ENCODE data around the gene OGT. TPM values are rescaled to one million over a fixed set of nuclear protein-coding genes. Genes with fewer than 3 reads are reported as not detected.
A peak's percentile ranks its signal among the peaks of the same experiment; 100 is the strongest.
"Not testable (repeated sequence)": the region's sequence is repeated elsewhere in the genome, so short reads cannot be mapped to it uniquely, and the experiment has no call there.

Gene OGT
- total RNA-seq, 3 donors from 2014 or later = 150 to 198 (median 166) TPM

- Mint-ChIP-seq H3K27me3 (ENCODE audit: low read depth) (no peaks in the 10 kb centered on the region), H3K4me1 (ENCODE audit: low read depth) (peaks cover 42% of the 10 kb centered on the region), H3K36me3 (ENCODE audit: insufficient read depth) (peaks cover 29% of the 10 kb centered on the region), H3K9me3 (no peaks in the 10 kb centered on the region), H3K4me3 (no peak overlapping the region)
- no peak for ATAC-seq
- no peak for DNase-seq
These were observed 14.4 kb downstream of the OGT start for GRCh38 chrX:71547339-71547738.

- Mint-ChIP-seq H3K9me3 (no peaks in the 10 kb centered on the region), H3K4me1 (ENCODE audit: low read depth) (peaks cover 27% of the 10 kb centered on the region), H3K36me3 (ENCODE audit: insufficient read depth) (peaks cover 24% of the 10 kb centered on the region), H3K27me3 (ENCODE audit: low read depth) (no peaks in the 10 kb centered on the region), H3K4me3 (no peak overlapping the region)
- no peak for ATAC-seq
- DNase-seq = no peak
These were observed 17.1 kb downstream of the OGT start for GRCh38 chrX:71549986-71550385.

- DNase-seq (no peak), ATAC-seq (peak; percentile 34 to 77)
- Mint-ChIP-seq H3K4me1 (ENCODE audit: low read depth) (peaks cover 26% of the 10 kb centered on the region), H3K4me3 (no peak overlapping the region), H3K9me3 (no peaks in the 10 kb centered on the region), H3K27me3 (ENCODE audit: low read depth) (no peaks in the 10 kb centered on the region), H3K36me3 (ENCODE audit: insufficient read depth) (peaks cover 23% of the 10 kb centered on the region)
These were observed 17.7 kb downstream of the OGT start for GRCh38 chrX:71550578-71550977.

- no peaks in the 10 kb centered on the region for H3K27me3 Mint-ChIP-seq (ENCODE audit: low read depth)
- ATAC-seq = no peak
- peaks cover 5% of the 10 kb centered on the region for H3K4me1 Mint-ChIP-seq (ENCODE audit: low read depth)
- no peaks in the 10 kb centered on the region for H3K9me3 Mint-ChIP-seq
- DNase-seq = no peak
- H3K36me3 Mint-ChIP-seq (ENCODE audit: insufficient read depth) = peaks cover 11% of the 10 kb centered on the region
- no peak overlapping the region for H3K4me3 Mint-ChIP-seq
These were observed 23.1 kb downstream of the OGT start for GRCh38 chrX:71556036-71556435.

GRCh38 chrX:71558920-71559319 lies 26.0 kb downstream of the OGT start:
- H3K36me3 Mint-ChIP-seq (ENCODE audit: insufficient read depth) = peaks cover 19% of the 10 kb centered on the region
- H3K4me3 Mint-ChIP-seq = no peak overlapping the region
- DNase-seq (no peak), ATAC-seq (no peak)
- H3K4me1 Mint-ChIP-seq (ENCODE audit: low read depth) = peaks cover 2% of the 10 kb centered on the region
- no peaks in the 10 kb centered on the region for H3K9me3 Mint-ChIP-seq
- no peaks in the 10 kb centered on the region for H3K27me3 Mint-ChIP-seq (ENCODE audit: low read depth)

GRCh38 chrX:71559773-71560172 lies 26.9 kb downstream of the OGT start:
- DNase-seq; H3K4me1 Mint-ChIP-seq (ENCODE audit: low read depth); H3K27me3 Mint-ChIP-seq (ENCODE audit: low read depth); H3K4me3 Mint-ChIP-seq; ATAC-seq; H3K9me3 Mint-ChIP-seq: not testable (repeated sequence)
- peaks cover 20% of the 10 kb centered on the region for H3K36me3 Mint-ChIP-seq (ENCODE audit: insufficient read depth)

- H3K27me3 Mint-ChIP-seq (ENCODE audit: low read depth) = no peaks in the 10 kb centered on the region
- H3K4me3 Mint-ChIP-seq = no peak overlapping the region
- DNase-seq (no peak), ATAC-seq (no peak)
- peaks cover 28% of the 10 kb centered on the region for H3K36me3 Mint-ChIP-seq (ENCODE audit: insufficient read depth)
- no peaks in the 10 kb centered on the region for H3K9me3 Mint-ChIP-seq
- no peaks in the 10 kb centered on the region for H3K4me1 Mint-ChIP-seq (ENCODE audit: low read depth)
These were observed 31.0 kb downstream of the OGT start for GRCh38 chrX:71563921-71564320.

GRCh38 chrX:71565474-71566041 lies 32.7 kb downstream of the OGT start:
- ATAC-seq = no peak
- no peak for DNase-seq
- Mint-ChIP-seq H3K4me3 (no peak overlapping the region), H3K27me3 (ENCODE audit: low read depth) (no peaks in the 10 kb centered on the region), H3K4me1 (ENCODE audit: low read depth) (no peaks in the 10 kb centered on the region), H3K36me3 (ENCODE audit: insufficient read depth) (peaks cover 30% of the 10 kb centered on the region), H3K9me3 (no peaks in the 10 kb centered on the region)

GRCh38 chrX:71571390-71571789 lies 38.5 kb downstream of the OGT start:
- H3K27me3 Mint-ChIP-seq (ENCODE audit: low read depth); DNase-seq; ATAC-seq; H3K4me1 Mint-ChIP-seq (ENCODE audit: low read depth); H3K9me3 Mint-ChIP-seq; H3K4me3 Mint-ChIP-seq: not testable (repeated sequence)
- H3K36me3 Mint-ChIP-seq (ENCODE audit: insufficient read depth) = peaks cover 24% of the 10 kb centered on the region

- Mint-ChIP-seq H3K36me3 (ENCODE audit: insufficient read depth) (peaks cover 20% of the 10 kb centered on the region), H3K27me3 (ENCODE audit: low read depth) (no peaks in the 10 kb centered on the region), H3K4me1 (ENCODE audit: low read depth) (no peaks in the 10 kb centered on the region), H3K4me3 (no peak overlapping the region), H3K9me3 (no peaks in the 10 kb centered on the region)
- no peak for ATAC-seq
- no peak for DNase-seq
These were observed 40.7 kb downstream of the OGT start for GRCh38 chrX:71573590-71573989.

GRCh38 chrX:71577682-71578081 lies 44.8 kb downstream of the OGT start:
- Mint-ChIP-seq H3K4me1 (ENCODE audit: low read depth) (no peaks in the 10 kb centered on the region), H3K4me3 (no peak overlapping the region), H3K36me3 (ENCODE audit: insufficient read depth) (peaks cover 26% of the 10 kb centered on the region), H3K9me3 (no peaks in the 10 kb centered on the region), H3K27me3 (ENCODE audit: low read depth) (no peaks in the 10 kb centered on the region)
- ATAC-seq (no peak), DNase-seq (no peak)

- no peak for DNase-seq
- no peak for ATAC-seq
- no peak within 1 kb of the TSS for H3K4me3 Mint-ChIP-seq
- no peaks in the 10 kb centered on the region for H3K27me3 Mint-ChIP-seq (ENCODE audit: low read depth)
- no peaks in the 10 kb centered on the region for H3K4me1 Mint-ChIP-seq (ENCODE audit: low read depth)
- no peaks in the 10 kb centered on the region for H3K9me3 Mint-ChIP-seq
- peaks cover 24% of the 10 kb centered on the region for H3K36me3 Mint-ChIP-seq (ENCODE audit: insufficient read depth)
These were observed 45.6 kb downstream of the OGT start, which contains the start of gene GCNA for GRCh38 chrX:71578253-71579135. TSS of gene GCNA (plus strand) at chrX:71578437. CDS start at chrX:71580822, 2,385 bp downstream.

GRCh38 chrX:71579136-71579989 lies 46.5 kb downstream of the OGT start:
- Mint-ChIP-seq H3K9me3 (no peaks in the 10 kb centered on the region), H3K36me3 (ENCODE audit: insufficient read depth) (peaks cover 18% of the 10 kb centered on the region), H3K4me1 (ENCODE audit: low read depth) (no peaks in the 10 kb centered on the region), H3K27me3 (ENCODE audit: low read depth) (no peaks in the 10 kb centered on the region), H3K4me3 (no peak overlapping the region)
- ATAC-seq (peak; percentile 18 to 39), DNase-seq (no peak)

GRCh38 chrX:71579990-71580380 lies 47.1 kb downstream of the OGT start:
- H3K9me3 Mint-ChIP-seq = no peaks in the 10 kb centered on the region
- no peak overlapping the region for H3K4me3 Mint-ChIP-seq
- H3K4me1 Mint-ChIP-seq (ENCODE audit: low read depth) = no peaks in the 10 kb centered on the region
- DNase-seq (no peak), ATAC-seq (no peak)
- peaks cover 18% of the 10 kb centered on the region for H3K36me3 Mint-ChIP-seq (ENCODE audit: insufficient read depth)
- H3K27me3 Mint-ChIP-seq (ENCODE audit: low read depth) = no peaks in the 10 kb centered on the region
